HepG2 (cell line): ENCODE measurements around the gene CLASP1. TPM values are rescaled to one million over a fixed set of nuclear protein-coding genes. Genes with fewer than 3 reads are reported as not detected.

Experiments used
- ATF3 ChIP-seq: sonication (generic); formaldehyde crosslinking; IDR thresholded peaks from 2 replicates; pipeline ENCODE4 v1.4.0; 2020; ENCODE audit warnings: missing genetic modification reagents
- BRD4 ChIP-seq: sonication (generic); formaldehyde crosslinking; IDR thresholded peaks from 2 replicates; pipeline ENCODE4 v1.4.0; 2020; ENCODE audit warnings: missing genetic modification reagents
- CEBPB ChIP-seq: IDR thresholded peaks from 2 replicates; pipeline ENCODE4 v1.6.1; 2011; ENCODE audit warnings: low read depth, low read length, improper control_type of control experiment, borderline replicate concordance
- DR1 ChIP-seq: sonication (generic); formaldehyde crosslinking; IDR thresholded peaks from 2 replicates; pipeline ENCODE4 v1.8.0; 2021; ENCODE audit warnings: mild to moderate bottlenecking, missing genetic modification reagents, inconsistent platforms
- EZH2 ChIP-seq: conservative IDR thresholded peaks from 2 replicates; pipeline ENCODE4 v1.6.1; 2012; ENCODE audit warnings: mild to moderate bottlenecking, low read depth, low read length, moderate library complexity
- HINFP ChIP-seq: sonication (generic); formaldehyde crosslinking; IDR thresholded peaks from 2 replicates; pipeline ENCODE4 v1.4.0; 2020; ENCODE audit warnings: low read depth, mild to moderate bottlenecking, missing genetic modification reagents
- HMG20A ChIP-seq: IDR thresholded peaks from 2 replicates; pipeline ENCODE4 v1.6.1; 2016; ENCODE audit warnings: borderline replicate concordance
- HMG20B ChIP-seq: conservative IDR thresholded peaks from 2 replicates; pipeline ENCODE4 v1.6.1; 2016; ENCODE audit warnings: missing genetic modification reagents, missing compliant biosample characterization
- HNF4A ChIP-seq: sonication (generic); formaldehyde crosslinking; IDR thresholded peaks from 2 replicates; pipeline ENCODE4 v1.4.0; 2020; ENCODE audit warnings: missing genetic modification reagents
- HOMEZ ChIP-seq: IDR thresholded peaks from 2 replicates; pipeline ENCODE4 v1.6.1; 2016; ENCODE audit warnings: low read depth
- MBD4 ChIP-seq: IDR thresholded peaks from 2 replicates; pipeline ENCODE4 v1.6.1; 2012; ENCODE audit warnings: low read length, inconsistent platforms, borderline replicate concordance
- MYC ChIP-seq: sonication (generic); formaldehyde crosslinking; IDR thresholded peaks from 2 replicates; pipeline ENCODE4 v1.9.0; 2021; ENCODE audit warnings: missing genetic modification reagents, borderline replicate concordance
- NCOR1 ChIP-seq: fragments of 200-600 bp; sonication (generic); IDR thresholded peaks from 2 replicates; pipeline ENCODE4 v1.7.0; 2017; ENCODE audit warnings: antibody characterized with exemption, low read length, borderline replicate concordance
- RFX5 ChIP-seq: IDR thresholded peaks from 2 replicates; pipeline ENCODE4 v1.6.1; 2011; ENCODE audit warnings: low read depth, low read length, improper control_type of control experiment
- SNRNP70 ChIP-seq: fragments of 200-400 bp; formaldehyde crosslinking; IDR thresholded peaks from 2 replicates; pipeline ENCODE4 v1.6.1; 2017; ENCODE audit warnings: mild to moderate bottlenecking, low read depth, low read length, moderate library complexity
- ZBTB39 ChIP-seq: sonication (generic); formaldehyde crosslinking; IDR thresholded peaks from 2 replicates; pipeline ENCODE4 v1.5.0; 2020; ENCODE audit warnings: missing genetic modification reagents
- ZIK1 ChIP-seq: sonication (generic); formaldehyde crosslinking; IDR thresholded peaks from 2 replicates; pipeline ENCODE4 v1.5.0; 2020; ENCODE audit warnings: mild to moderate bottlenecking, low read depth, missing genetic modification reagents, borderline replicate concordance
- ZNF280B ChIP-seq: sonication (generic); formaldehyde crosslinking; IDR thresholded peaks from 2 replicates; pipeline ENCODE4 v1.5.0; 2020; ENCODE audit warnings: missing genetic modification reagents, mild to moderate bottlenecking, borderline replicate concordance
- ZNF33A ChIP-seq: sonication (generic); formaldehyde crosslinking; IDR thresholded peaks from 2 replicates; pipeline ENCODE4 v1.5.1; 2020; ENCODE audit warnings: missing genetic modification reagents, mild to moderate bottlenecking, moderate library complexity, borderline replicate concordance
- ZNF552 ChIP-seq: sonication (generic); formaldehyde crosslinking; IDR thresholded peaks from 2 replicates; pipeline ENCODE4 v1.9.0; 2022; ENCODE audit warnings: missing genetic modification reagents, mild to moderate bottlenecking, borderline replicate concordance
- ZNF672 ChIP-seq: sonication (generic); formaldehyde crosslinking; IDR thresholded peaks from 2 replicates; pipeline ENCODE4 v1.8.1; 2022; ENCODE audit warnings: missing genetic modification reagents
- ZNF713 ChIP-seq: sonication (generic); formaldehyde crosslinking; IDR thresholded peaks from 2 replicates; pipeline ENCODE4 v1.4.0; 2020; ENCODE audit warnings: mild to moderate bottlenecking, missing genetic modification reagents
- ZNF724P ChIP-seq: sonication (generic); formaldehyde crosslinking; IDR thresholded peaks from 2 replicates; pipeline ENCODE4 v1.8.0; 2022; ENCODE audit warnings: missing genetic modification reagents, borderline replicate concordance
- ZSCAN30 ChIP-seq: sonication (generic); formaldehyde crosslinking; IDR thresholded peaks from 2 replicates; pipeline ENCODE4 v1.5.0; 2020; ENCODE audit warnings: mild to moderate bottlenecking, missing genetic modification reagents
- polyA plus RNA-seq, 8 experiments: library from polyadenylated mRNA; depleted of rRNA in 3 of 8; stranded (reverse) in 7 of 8; unstranded in 1 of 8; fragments of >200 nt; fragmentation: Illumina TruSeq in 4 of 8; extraction: Trizol in 4 of 8; gene quantifications; 2 replicates each; pipeline versions ENCODE4 v1.2.1 to v1.2.3, GENCODE V29; 2011 to 2016; ENCODE audit warnings: low read depth in 4 of 8, missing spikeins in 1 of 8, mixed read lengths in 1 of 8; ENCODE audit not compliant: insufficient read depth in 1 of 8
- total RNA-seq, 5 experiments: library from RNA; depleted of rRNA; stranded (reverse); fragments of >200 nt; fragmentation: Illumina TruSeq; extraction: Trizol; gene quantifications; 2 replicates each; pipeline ENCODE4 v1.2.3, GENCODE V29; 2016; ENCODE audit warnings: low read depth in 1 of 5

Gene CLASP1
- total and polyA plus RNA-seq, 2 of the 13 experiments (the other 11 are each of a cell fraction or from before 2014, with no cell fraction given) = 11.7 to 47.9 TPM

- TF ChIP-seq ZNF280B = peak; percentile 51; the same call in 1 of the 2 replicates
- TF ChIP-seq DR1 (CRISPR knock-in tag) = no peak
- TF ChIP-seq NCOR1 = peak; percentile 90
- peak; percentile 65 for TF ChIP-seq HNF4A
- no peak for TF ChIP-seq EZH2
- TF ChIP-seq HMG20B (CRISPR knock-in tag) = 0 out of 2 replicates have a peak, but pooled peaks have one; percentile 10
- TF ChIP-seq SNRNP70 = no peak
- no peak; the same call in none of the 2 replicates for TF ChIP-seq BRD4
- no peak for TF ChIP-seq HMG20A (CRISPR knock-in tag)
- no peak for TF ChIP-seq HOMEZ
- peak; percentile 82 for TF ChIP-seq ZNF724P (CRISPR knock-in tag)
- no peak for TF ChIP-seq CEBPB
- TF ChIP-seq ATF3 (CRISPR knock-in tag) = no peak
- TF ChIP-seq ZBTB39 (CRISPR knock-in tag) = no peak
- TF ChIP-seq ZIK1 = no peak
- no peak for TF ChIP-seq ZNF552
- no peak for TF ChIP-seq ZNF672
- TF ChIP-seq HINFP = no peak
- TF ChIP-seq MBD4 = no peak
- no peak for TF ChIP-seq RFX5
- TF ChIP-seq ZSCAN30 = no peak
- TF ChIP-seq ZNF713 (CRISPR knock-in tag) = no peak
- peak; percentile 81 for TF ChIP-seq MYC (CRISPR knock-in tag)
- TF ChIP-seq ZNF33A (CRISPR knock-in tag) = no peak
Measured at GRCh38 chr2:121530212-121530705, 119.0 kb downstream of the CLASP1 start (continued).
